Pancreas (tissue), 10 donors: ENCODE data around the gene AUTS2. TPM values are rescaled to one million over a fixed set of nuclear protein-coding genes. Genes with fewer than 3 reads are reported as not detected.
A peak's percentile ranks its signal among the peaks of the same experiment; 100 is the strongest.

Experiments
- ATAC-seq, 4 donors: fragments of 200-7000 bp; cut with Tn5 transposase; one replicate each; pipeline versions ENCODE4 v1.8.0 to v1.9.1; 2020; ENCODE audit warnings: mild to moderate bottlenecking in 4 of 4, moderate library complexity in 4 of 4
- DNase-seq, 6 donors: peaks; one replicate each; pipeline ENCODE4 v3.0.0-alpha.2; 2020
- FAIRE-seq: peaks from 2 replicates; lab custom pipeline; 2012; peaks lifted over from hg19 to GRCh38; lab: Jason Lieb, UNC
- H3K27ac ChIP-seq, 4 donors: fragments of 200-600 bp; sonication (generic); 1 replicate in 3 of 4; 2 replicates in 1 of 4; pipeline versions ENCODE4 v1.5.0 to v1.8.0; 2020
- H3K27me3 ChIP-seq, 4 donors: fragments of 200-600 bp; one replicate each; pipeline ENCODE4 v1.8.0; 2021
- H3K36me3 ChIP-seq, 3 donors: fragments of 200-600 bp; sonication (generic) in 1 of 3; one replicate each; pipeline versions ENCODE4 v1.5.0 to v1.8.0; 2020 to 2021
- H3K4me1 ChIP-seq, 3 donors: fragments of 200-600 bp; one replicate each; pipeline ENCODE4 v1.8.0; 2021
- H3K4me3 ChIP-seq, 4 donors: fragments of 200-600 bp; sonication (generic) in 2 of 4; one replicate each; pipeline versions ENCODE4 v1.5.0 to v1.8.0; 2020 to 2021
- H3K9me3 ChIP-seq, 4 donors: fragments of 200-600 bp; one replicate each; pipeline ENCODE4 v1.8.0; 2021
- CTCF ChIP-seq, 4 donors: fragments of 200-600 bp; sonication (generic) in 3 of 4; IDR thresholded peaks; one replicate each; pipeline versions ENCODE4 v1.5.0 to v1.8.0; 2021; ENCODE audit warnings: antibody characterized with exemption in 4 of 4
- WGBS, 2 donors: extraction: QIAGEN DNeasy Blood & Tissue Kit; methylation state at CpG; one replicate each; pipeline ENCODE4 v1.1.7; 2013; 5-methylcytosine and 5-hydroxymethylcytosine counted together
- intact Hi-C, 3 donors: fragments of 100-400 bp; cut with DNase I; formaldehyde crosslinking; loops; one replicate each; pipeline versions ENCODE4 v1.11.1 to v1.14.2; 2022
- polyA plus RNA-seq, 2 donors: library from polyadenylated mRNA; stranded (reverse); fragments of 200-250 nt; gene quantifications; one replicate each; pipeline ENCODE4 v1.2.3, GENCODE V29; 2013
- total RNA-seq, 6 donors: library from RNA; stranded (reverse); fragmentation: NEBNext Ultra II Directional in 4 of 6; extraction: Animal tissue kit (Norgen Biotek cat#: 25700) in 4 of 6; gene quantifications; one replicate each; pipeline versions ENCODE4 v1.2.1 to v1.2.4, GENCODE V29; 2021 to 2023
- donor health status: healthy with polysubstance abuse.
- donor health status: DM: no; HTN: no; CAD: no; lungs with moderate emphysema.
- donor health status: DM: no; HTN: no; CAD: no.
- donor health status: control.
- donor health status: control.
- donor health status: Bipolar disorder and iron deficiency.
- donor health status: DM: yes; HTN: yes; CAD: no.
- donor health status: DM: no; HTN: no; CAD: no.
- donor health status: DM: no; HTN: no; CAD: no.
- donor health status: DM: yes; HTN: yes; CAD: no.

The AUTS2 gene
- total and polyA plus RNA-seq, 8 donors: 5.8 to 16.8 (median 9.9) TPM

- Histone ChIP-seq H3K27ac (no peak overlapping the region), H3K27me3 (no peaks in the 10 kb centered on the region), H3K9me3 (no peaks in the 10 kb centered on the region), H3K4me1 (no peaks in the 10 kb centered on the region), H3K4me3 (no peak overlapping the region), H3K36me3 (no peaks in the 10 kb centered on the region)
- no peak for TF ChIP-seq CTCF (IDR thresholded peaks at IDR 0.05)
- intact Hi-C loops: no loop called here
- WGBS, 2 donors: 81 to 93% methylated on average over 6 of the region's 6 CpGs
- ATAC-seq (no peak), FAIRE-seq (no peak), DNase-seq (no peak)
Measured at GRCh38 chr7:69956541-69956940, 358.3 kb downstream of the AUTS2 start.

- no peak overlapping the region for H3K27ac ChIP-seq
- no peaks in the 10 kb centered on the region for H3K36me3 ChIP-seq
- no peaks in the 10 kb centered on the region for H3K27me3 ChIP-seq
- H3K4me1 ChIP-seq: peaks cover 0 to 7% (median 0%) of the 10 kb centered on the region in 3 donors
- WGBS, 2 donors: 80 to 95% methylated on average over 2 of the region's 2 CpGs
- no peaks in the 10 kb centered on the region for H3K9me3 ChIP-seq
- DNase-seq (no peak), ATAC-seq (no peak), FAIRE-seq (no peak)
- TF ChIP-seq CTCF (IDR thresholded peaks at IDR 0.05): no peak
- intact Hi-C loops: no loop called here
- no peak overlapping the region for H3K4me3 ChIP-seq
Measured at GRCh38 chr7:69957661-69958060, 359.4 kb downstream of the AUTS2 start.

- Histone ChIP-seq H3K27me3 (no peaks in the 10 kb centered on the region), H3K4me3 (no peak overlapping the region), H3K36me3 (no peaks in the 10 kb centered on the region), H3K4me1 (peaks cover 0 to 10% (median 0%) of the 10 kb centered on the region in 3 donors), H3K27ac (no peak overlapping the region), H3K9me3 (no peaks in the 10 kb centered on the region)
- 90 to 95% methylated on average over 3 of the region's 3 CpGs for WGBS, 2 donors
- no peak for ATAC-seq
- intact Hi-C loops: no loop called here
- TF ChIP-seq CTCF (IDR thresholded peaks at IDR 0.05): no peak
- no peak for DNase-seq
- no peak for FAIRE-seq
Measured at GRCh38 chr7:69959789-69960499, 361.7 kb downstream of the AUTS2 start.

- intact Hi-C loops: no loop called here
- DNase-seq (no peak), FAIRE-seq (peak; percentile 5), ATAC-seq (no peak)
- no peaks in the 10 kb centered on the region for H3K27me3 ChIP-seq
- H3K36me3 ChIP-seq: no peaks in the 10 kb centered on the region
- peaks cover 0 to 10% (median 0%) of the 10 kb centered on the region in 3 donors for H3K4me1 ChIP-seq
- no peak overlapping the region for H3K4me3 ChIP-seq
- H3K9me3 ChIP-seq: no peaks in the 10 kb centered on the region
- TF ChIP-seq CTCF (IDR thresholded peaks at IDR 0.05): no peak
- H3K27ac ChIP-seq: no peak overlapping the region
Measured at GRCh38 chr7:69961436-69961835, 363.2 kb downstream of the AUTS2 start.
